ENCODE data around the gene CDIP1.

DNA sequence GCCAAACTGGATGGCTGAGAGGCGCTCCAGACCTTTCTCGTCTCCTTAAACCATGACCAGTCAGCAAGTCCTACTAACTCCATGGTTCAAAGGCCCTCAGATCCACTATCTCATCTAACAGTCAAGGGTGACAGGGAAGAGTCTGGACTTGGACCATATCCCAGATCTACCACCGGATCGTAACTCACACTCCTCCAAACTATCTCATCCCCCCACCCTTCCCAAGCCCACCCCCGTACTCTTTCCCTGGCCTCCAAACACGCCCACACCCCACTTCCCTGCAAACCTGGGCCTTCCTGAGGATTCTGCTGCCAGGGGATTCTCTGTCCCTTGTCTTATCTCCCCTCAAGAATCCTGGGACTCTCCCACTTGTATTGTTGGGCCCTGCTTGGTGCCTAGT, 5.1 kb downstream of the CDIP1 start:
- TF ChIP-seq CTCF (IDR thresholded peaks at IDR 0.05; ENCODE audit: insufficient read depth, low read length) (no peak), POLR2AphosphoS5 (IDR thresholded peaks at IDR 0.05; ENCODE audit: low read depth) (no peak)

Data from HL-60 (cell line).